C4-2B (cell line): ENCODE measurements around the gene MAMDC2.

Experiments
- ZFX ChIP-seq: fragments of 450-650 bp; IDR thresholded peaks from 2 replicates; pipeline ENCODE4 v1.6.1; 2017
- TF ChIP-seq, protein P1 (sequence below): fragments of 450-650 bp; conservative IDR thresholded peaks from 2 replicates; pipeline ENCODE4 v1.5.1; 2017; ENCODE audit warnings: mild to moderate bottlenecking

DNA sequence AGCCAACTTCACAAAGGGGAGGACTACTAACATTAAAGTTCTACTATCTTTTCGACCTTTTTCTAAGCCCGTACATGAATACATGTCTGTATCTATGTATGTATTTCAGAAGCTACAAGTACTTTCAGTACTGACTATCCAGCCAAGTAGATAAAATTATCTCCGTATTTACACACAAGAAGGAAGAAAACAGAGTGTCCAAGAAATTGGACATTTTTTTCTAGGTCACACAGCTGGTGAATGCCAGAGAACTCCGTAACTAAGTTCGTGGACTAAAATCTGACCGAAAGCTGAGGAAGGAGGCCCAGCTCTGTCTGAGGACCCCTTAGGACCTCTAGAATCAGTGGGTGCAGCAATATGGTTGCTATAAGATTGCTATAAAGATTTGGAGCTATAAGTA is 83.4 kb downstream of the MAMDC2 start:
- TF ChIP-seq, protein P1, sequence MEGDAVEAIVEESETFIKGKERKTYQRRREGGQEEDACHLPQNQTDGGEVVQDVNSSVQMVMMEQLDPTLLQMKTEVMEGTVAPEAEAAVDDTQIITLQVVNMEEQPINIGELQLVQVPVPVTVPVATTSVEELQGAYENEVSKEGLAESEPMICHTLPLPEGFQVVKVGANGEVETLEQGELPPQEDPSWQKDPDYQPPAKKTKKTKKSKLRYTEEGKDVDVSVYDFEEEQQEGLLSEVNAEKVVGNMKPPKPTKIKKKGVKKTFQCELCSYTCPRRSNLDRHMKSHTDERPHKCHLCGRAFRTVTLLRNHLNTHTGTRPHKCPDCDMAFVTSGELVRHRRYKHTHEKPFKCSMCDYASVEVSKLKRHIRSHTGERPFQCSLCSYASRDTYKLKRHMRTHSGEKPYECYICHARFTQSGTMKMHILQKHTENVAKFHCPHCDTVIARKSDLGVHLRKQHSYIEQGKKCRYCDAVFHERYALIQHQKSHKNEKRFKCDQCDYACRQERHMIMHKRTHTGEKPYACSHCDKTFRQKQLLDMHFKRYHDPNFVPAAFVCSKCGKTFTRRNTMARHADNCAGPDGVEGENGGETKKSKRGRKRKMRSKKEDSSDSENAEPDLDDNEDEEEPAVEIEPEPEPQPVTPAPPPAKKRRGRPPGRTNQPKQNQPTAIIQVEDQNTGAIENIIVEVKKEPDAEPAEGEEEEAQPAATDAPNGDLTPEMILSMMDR: no peak
- no peak for TF ChIP-seq ZFX
